Ishikawa (cell line): ENCODE measurements around the gene LAMC1.

Experiments used
- CEBPB ChIP-seq: IDR thresholded peaks from 2 replicates; pipeline ENCODE4 v1.6.1; 2012
- NFIC ChIP-seq: IDR thresholded peaks from 2 replicates; pipeline ENCODE4 v1.6.1; 2012
- TAF1 ChIP-seq: IDR thresholded peaks from 2 replicates; pipeline ENCODE4 v1.6.1; 2012; ENCODE audit warnings: low read depth, mild to moderate bottlenecking
- YY1 ChIP-seq: IDR thresholded peaks from 2 replicates; pipeline ENCODE4 v1.6.1; 2012; ENCODE audit warnings: low read depth
- TF ChIP-seq, protein P1 (sequence below): IDR thresholded peaks from 2 replicates; pipeline ENCODE4 v1.6.1; 2012

GRCh38 chr1:183051546-183051945 lies 28.3 kb downstream of the LAMC1 start:
- TF ChIP-seq, protein P1, sequence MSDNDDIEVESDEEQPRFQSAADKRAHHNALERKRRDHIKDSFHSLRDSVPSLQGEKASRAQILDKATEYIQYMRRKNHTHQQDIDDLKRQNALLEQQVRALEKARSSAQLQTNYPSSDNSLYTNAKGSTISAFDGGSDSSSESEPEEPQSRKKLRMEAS = no peak
- TF ChIP-seq YY1 (no peak), CEBPB (no peak), TAF1 (no peak), NFIC (no peak)
